Activated T-cell treated with anti-CD3 and anti-CD28 coated beads, Interleukin-2, amount 50 U/mL, for 4 hours (primary cell): Measurements from ENCODE around the gene MYOT. TPM values are rescaled to one million over a fixed set of nuclear protein-coding genes. Genes with fewer than 3 reads are reported as not detected.

ENCODE experiments used
- ATAC-seq, 2 donors: fragments of 200-7000 bp; cut with Tn5 transposase; one replicate each; pipeline ENCODE4 v1.10.0; 2021
- DNase-seq: peaks from one replicate; pipeline ENCODE4 v3.0.0-alpha.2; 2020
- H3K27me3 Mint-ChIP-seq: one replicate; pipeline ENCODE4 v1.8.0; 2021; ENCODE audit warnings: low read depth, mixed read lengths
- H3K36me3 Mint-ChIP-seq: one replicate; pipeline ENCODE4 v1.8.0; 2022; ENCODE audit warnings: mixed read lengths; ENCODE audit not compliant: insufficient read depth
- H3K4me1 Mint-ChIP-seq: one replicate; pipeline ENCODE4 v1.8.0; 2021; ENCODE audit warnings: low read depth, mixed read lengths
- H3K4me3 Mint-ChIP-seq: one replicate; pipeline ENCODE4 v1.8.0; 2021; ENCODE audit warnings: mild to moderate bottlenecking, moderate library complexity, mixed read lengths
- H3K9me3 Mint-ChIP-seq: one replicate; pipeline ENCODE4 v1.8.0; 2021; ENCODE audit warnings: mixed read lengths
- total RNA-seq, 3 donors: library from RNA; stranded (reverse); gene quantifications; one replicate each; pipeline ENCODE4 v1.2.1, GENCODE V29; 2021

The MYOT gene
- not detected for total RNA-seq

DNA sequence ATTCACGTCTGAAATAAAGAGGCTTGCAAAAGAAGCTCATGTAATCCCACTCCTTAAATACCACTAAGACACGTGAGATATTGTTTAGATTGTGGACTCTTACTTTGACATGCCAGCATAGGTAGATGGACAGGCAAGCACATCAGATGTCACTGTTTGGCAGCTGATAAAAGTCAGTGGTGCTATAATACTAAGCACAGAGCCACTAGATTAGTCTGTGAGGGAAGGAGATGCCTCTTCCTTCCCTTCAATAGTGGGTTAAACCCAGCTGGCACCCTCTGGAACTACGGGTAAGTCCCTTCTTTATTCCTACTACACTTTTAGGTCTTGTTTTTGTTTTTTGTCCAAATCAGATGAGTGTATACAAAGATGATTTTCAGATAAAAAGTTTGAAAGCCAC lies at the start of gene MYOT:
MYOT (plus strand) TSS at position 197 of the 400 bp plus-strand sequence. CDS start 2,792 bp downstream, outside the sequence.
- Mint-ChIP-seq H3K36me3 (no peaks in the 10 kb centered on the region), H3K4me1 (no peaks in the 10 kb centered on the region), H3K9me3 (no peaks in the 10 kb centered on the region)

DNA sequence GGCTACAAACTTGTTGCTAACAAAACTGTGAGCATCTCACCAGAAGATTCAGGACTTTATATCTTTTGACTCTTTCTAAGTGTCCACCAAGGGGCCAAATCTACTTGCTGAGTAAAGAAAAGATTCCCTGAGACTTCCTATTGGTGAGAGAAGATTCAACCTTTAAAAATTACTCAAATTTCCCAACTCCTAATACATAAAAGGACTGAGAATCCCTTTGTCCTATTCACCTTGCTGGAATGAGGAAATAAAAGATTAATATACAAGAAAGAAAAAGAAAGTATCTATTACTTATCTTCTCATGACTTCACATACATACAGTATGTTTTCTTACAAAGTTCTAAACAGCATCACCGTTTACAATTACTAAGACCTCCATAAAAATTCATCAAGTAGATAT lies 47.9 kb upstream of the MYOT start:
- H3K27me3 Mint-ChIP-seq, result no peaks in the 10 kb centered on the region
- DNase-seq (no peak), ATAC-seq (no peak)

More for the DNA sequence above, at the start of gene MYOT:
- Mint-ChIP-seq H3K4me3 (no peak within 1 kb of the TSS), H3K27me3 (no peaks in the 10 kb centered on the region)
- ATAC-seq, result no peak
- DNase-seq, result no peak

DNA sequence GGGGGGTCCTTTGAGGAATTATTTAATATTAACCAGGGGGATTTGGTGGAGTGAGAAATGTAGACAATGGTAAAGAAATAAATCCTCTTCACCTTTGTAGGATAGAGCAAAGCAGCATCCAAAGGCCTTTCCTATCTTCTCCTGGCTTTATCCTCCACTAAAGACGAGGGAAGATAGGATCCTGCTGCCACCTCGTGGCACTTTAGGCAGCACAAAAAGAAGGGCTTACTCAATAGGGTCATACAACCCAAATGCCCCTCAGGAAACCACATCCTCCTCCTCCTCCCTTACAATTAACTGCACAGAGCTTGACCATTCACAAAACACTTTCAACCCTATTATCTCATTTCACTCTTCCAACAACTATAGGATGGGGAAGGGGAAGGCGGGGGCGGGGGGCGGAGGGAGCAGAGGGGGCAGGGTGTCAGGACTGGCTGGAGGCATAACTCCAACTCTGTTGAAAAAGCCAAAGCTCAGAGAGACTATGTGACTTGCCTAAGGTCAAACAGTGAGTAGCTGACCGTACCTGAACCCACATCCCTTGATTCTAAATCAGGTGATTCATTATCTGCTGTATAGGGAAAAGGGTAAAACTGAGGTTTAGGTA lies 45.4 kb upstream of the MYOT start:
- Mint-ChIP-seq H3K27me3 (no peaks in the 10 kb centered on the region), H3K4me3 (no peak overlapping the region), H3K9me3 (peaks cover 12% of the 10 kb centered on the region), H3K4me1 (no peaks in the 10 kb centered on the region), H3K36me3 (peaks cover 3% of the 10 kb centered on the region)
- no peak for ATAC-seq
- no peak for DNase-seq

More for the DNA sequence above, 47.9 kb upstream of the MYOT start:
- Mint-ChIP-seq H3K4me1 (no peaks in the 10 kb centered on the region), H3K4me3 (no peak overlapping the region), H3K9me3 (no peaks in the 10 kb centered on the region), H3K36me3 (peaks cover 3% of the 10 kb centered on the region)

DNA sequence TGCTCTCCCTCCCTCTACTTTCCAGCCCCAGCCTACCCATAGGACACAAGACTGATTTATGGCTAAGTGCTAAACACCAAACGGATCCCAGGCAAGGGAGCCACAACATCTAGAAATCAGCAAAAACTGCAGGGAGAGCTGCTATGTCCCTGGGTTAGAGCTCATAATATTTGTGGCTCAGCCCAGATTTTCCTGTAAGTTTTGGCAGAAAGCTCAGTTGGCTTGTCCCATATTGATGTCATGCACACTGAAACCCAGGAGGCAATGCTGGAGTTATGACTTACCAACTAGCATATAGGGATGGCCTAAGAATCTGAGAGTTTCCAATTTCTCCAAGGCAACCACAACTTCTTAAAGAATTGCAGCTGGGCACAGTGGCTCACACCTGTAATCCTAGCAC lies 44.7 kb upstream of the MYOT start:
- Mint-ChIP-seq H3K4me1 (no peaks in the 10 kb centered on the region), H3K27me3 (no peaks in the 10 kb centered on the region), H3K9me3 (peaks cover 12% of the 10 kb centered on the region), H3K36me3 (peaks cover 3% of the 10 kb centered on the region), H3K4me3 (no peak overlapping the region)
- ATAC-seq (no peak), DNase-seq (no peak)

GRCh38 chr5:137825165-137825564 lies 42.5 kb upstream of the MYOT start:
- Mint-ChIP-seq H3K27me3 (no peaks in the 10 kb centered on the region), H3K36me3 (peaks cover 3% of the 10 kb centered on the region), H3K4me1 (no peaks in the 10 kb centered on the region), H3K4me3 (no peak overlapping the region), H3K9me3 (peaks cover 12% of the 10 kb centered on the region)
- ATAC-seq (no peak), DNase-seq (no peak)

GRCh38 chr5:137826067-137826466 lies 41.6 kb upstream of the MYOT start:
- Mint-ChIP-seq H3K36me3 (peaks cover 3% of the 10 kb centered on the region), H3K4me1 (no peaks in the 10 kb centered on the region), H3K27me3 (no peaks in the 10 kb centered on the region), H3K9me3 (peaks cover 12% of the 10 kb centered on the region), H3K4me3 (no peak overlapping the region)
- ATAC-seq (no peak), DNase-seq (no peak)

DNA sequence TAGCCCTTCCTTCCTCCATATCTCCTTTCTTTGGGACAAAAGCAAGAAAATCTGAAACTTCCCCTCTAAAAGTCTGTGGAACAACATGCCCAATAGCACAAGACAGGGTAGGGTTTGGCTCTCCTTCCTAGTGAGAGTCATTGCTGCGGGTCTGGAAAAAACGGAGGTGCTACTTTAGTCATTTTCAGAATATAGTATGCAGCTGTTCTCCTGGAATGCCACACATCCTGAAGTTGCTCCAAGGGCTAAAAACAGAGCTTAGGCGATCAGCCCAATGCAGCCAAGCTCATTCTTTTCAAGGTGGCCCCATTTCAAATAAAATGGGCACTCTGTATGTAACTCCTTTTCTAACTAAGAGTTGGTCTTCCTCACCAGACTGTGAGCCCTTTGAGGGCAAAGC lies 39.5 kb upstream of the MYOT start:
- no peak for DNase-seq
- Mint-ChIP-seq H3K27me3 (no peaks in the 10 kb centered on the region), H3K4me3 (no peak overlapping the region), H3K4me1 (no peaks in the 10 kb centered on the region), H3K9me3 (peaks cover 12% of the 10 kb centered on the region), H3K36me3 (peaks cover 3% of the 10 kb centered on the region)
- ATAC-seq, result no peak

DNA sequence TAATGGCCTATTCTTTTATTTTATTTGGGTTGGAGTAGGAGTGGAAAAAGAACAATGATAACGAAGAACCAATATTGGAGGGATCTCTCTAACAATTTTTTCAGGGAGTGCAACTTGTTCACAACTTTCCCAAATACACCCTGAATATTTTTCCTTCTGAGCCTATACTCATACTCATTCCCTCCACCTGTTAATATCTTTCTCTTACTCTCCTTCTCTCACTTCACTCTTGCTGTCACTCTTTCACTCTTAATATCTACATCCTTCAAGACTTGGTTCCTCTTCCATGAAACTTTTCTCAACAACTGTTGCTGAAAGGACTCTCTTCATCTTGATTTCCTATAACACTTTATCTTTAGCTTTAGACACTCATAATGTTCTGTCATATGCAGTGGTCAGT lies 39.0 kb upstream of the MYOT start:
- H3K9me3 Mint-ChIP-seq, result peaks cover 12% of the 10 kb centered on the region
- H3K36me3 Mint-ChIP-seq, result peaks cover 3% of the 10 kb centered on the region
- ATAC-seq, result no peak
- H3K4me3 Mint-ChIP-seq, result no peak overlapping the region
- H3K27me3 Mint-ChIP-seq, result no peaks in the 10 kb centered on the region
- no peak for DNase-seq
- H3K4me1 Mint-ChIP-seq, result no peaks in the 10 kb centered on the region

GRCh38 chr5:137831105-137831504 lies 36.6 kb upstream of the MYOT start:
- no peaks in the 10 kb centered on the region for H3K27me3 Mint-ChIP-seq
- no peak overlapping the region for H3K4me3 Mint-ChIP-seq
- H3K4me1 Mint-ChIP-seq, result no peaks in the 10 kb centered on the region
- no peak for DNase-seq
- peaks cover 3% of the 10 kb centered on the region for H3K36me3 Mint-ChIP-seq
- no peak for ATAC-seq
- peaks cover 4% of the 10 kb centered on the region for H3K9me3 Mint-ChIP-seq

DNA sequence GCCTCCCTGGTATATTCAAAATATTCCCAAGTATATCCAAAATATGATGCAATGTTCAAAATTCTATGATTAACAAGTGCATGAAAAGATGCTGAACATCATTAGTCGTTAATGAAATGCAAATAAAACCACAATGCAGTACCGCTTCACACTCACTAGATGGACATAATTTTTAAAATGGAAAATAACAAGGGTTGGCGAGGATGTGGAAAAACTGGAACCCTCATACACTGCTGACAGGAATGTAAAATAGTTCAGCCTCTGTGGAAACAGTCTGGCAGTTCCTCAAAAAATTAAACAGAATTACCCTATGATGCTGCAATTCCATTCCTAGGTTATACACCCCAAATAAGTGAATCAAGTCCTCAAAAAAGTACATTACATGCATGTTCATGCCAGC lies 36.1 kb upstream of the MYOT start:
- H3K4me1 Mint-ChIP-seq, result no peaks in the 10 kb centered on the region
- H3K36me3 Mint-ChIP-seq, result peaks cover 3% of the 10 kb centered on the region
- no peaks in the 10 kb centered on the region for H3K27me3 Mint-ChIP-seq
- ATAC-seq (no peak), DNase-seq (no peak)
- peaks cover under 1% of the 10 kb centered on the region for H3K9me3 Mint-ChIP-seq
- H3K4me3 Mint-ChIP-seq, result no peak overlapping the region

- H3K36me3 Mint-ChIP-seq, result peaks cover 3% of the 10 kb centered on the region
- DNase-seq (no peak), ATAC-seq (no peak)
- no peaks in the 10 kb centered on the region for H3K4me1 Mint-ChIP-seq
- H3K9me3 Mint-ChIP-seq, result no peaks in the 10 kb centered on the region
- no peak overlapping the region for H3K4me3 Mint-ChIP-seq
- no peaks in the 10 kb centered on the region for H3K27me3 Mint-ChIP-seq
Observed at GRCh38 chr5:137832416-137832815, 35.2 kb upstream of the MYOT start.

GRCh38 chr5:137833463-137833862 lies 34.2 kb upstream of the MYOT start:
- no peak for DNase-seq
- Mint-ChIP-seq H3K9me3 (no peaks in the 10 kb centered on the region), H3K36me3 (peaks cover 3% of the 10 kb centered on the region), H3K4me1 (no peaks in the 10 kb centered on the region), H3K4me3 (no peak overlapping the region), H3K27me3 (no peaks in the 10 kb centered on the region)
- ATAC-seq, result no peak

- Mint-ChIP-seq H3K27me3 (no peaks in the 10 kb centered on the region), H3K36me3 (peaks cover 3% of the 10 kb centered on the region), H3K9me3 (no peaks in the 10 kb centered on the region), H3K4me1 (no peaks in the 10 kb centered on the region), H3K4me3 (no peak overlapping the region)
- ATAC-seq (no peak), DNase-seq (no peak)
Observed at GRCh38 chr5:137834498-137835049, 33.1 kb upstream of the MYOT start.

GRCh38 chr5:137836298-137836697 lies 31.4 kb upstream of the MYOT start:
- Mint-ChIP-seq H3K36me3 (peaks cover 3% of the 10 kb centered on the region), H3K27me3 (peaks cover 1% of the 10 kb centered on the region), H3K4me1 (no peaks in the 10 kb centered on the region), H3K9me3 (no peaks in the 10 kb centered on the region), H3K4me3 (no peak overlapping the region)
- ATAC-seq (no peak), DNase-seq (no peak)

DNA sequence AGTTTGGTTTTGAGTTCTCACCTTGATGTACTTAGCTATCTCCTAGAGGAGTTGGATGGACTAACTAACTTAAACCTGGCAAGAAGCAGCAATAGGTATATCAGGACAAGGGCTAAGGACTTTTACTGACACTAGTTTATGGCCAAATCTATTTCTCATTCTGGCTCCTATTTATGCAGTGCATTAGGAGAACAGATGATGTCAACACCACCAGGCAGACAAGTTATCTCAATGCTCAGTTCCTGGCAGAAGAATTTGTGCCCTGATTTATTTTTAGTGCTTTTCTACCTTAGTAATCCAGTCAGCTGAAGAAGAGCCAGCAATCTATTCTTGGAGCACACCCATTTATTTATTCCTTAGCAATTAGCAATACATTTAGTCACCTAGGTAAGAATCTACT lies 30.7 kb upstream of the MYOT start:
- DNase-seq (no peak), ATAC-seq (no peak)
- Mint-ChIP-seq H3K9me3 (no peaks in the 10 kb centered on the region), H3K4me1 (no peaks in the 10 kb centered on the region), H3K36me3 (peaks cover 3% of the 10 kb centered on the region), H3K27me3 (peaks cover 1% of the 10 kb centered on the region), H3K4me3 (no peak overlapping the region)
